CD4-positive, alpha-beta memory T cell (primary cell): Measurements from ENCODE around the gene SNX15. TPM values are rescaled to one million over a fixed set of nuclear protein-coding genes. Genes with fewer than 3 reads are reported as not detected.
A peak's percentile ranks its signal among the peaks of the same experiment; 100 is the strongest.

Experiments used
- CTCF ChIA-PET: fragments of 350-600 bp; sonication (Branson Sonifier 250); formaldehyde crosslinking; loops from one replicate; lab custom pipeline; 2021; ENCODE audit warnings: inconsistent platforms; ENCODE audit not compliant: partially characterized antibody; lab: Charles Lee
- POLR2A ChIA-PET: fragments of 350-600 bp; sonication (Branson Sonifier 250); formaldehyde crosslinking; loops from one replicate; lab custom pipeline; 2021; ENCODE audit not compliant: partially characterized antibody; lab: Charles Lee
- DNase-seq, 5 donors: peaks; one replicate each; pipeline versions ENCODE4 v3.0.0 to v3.0.0-alpha.2; 2020 to 2022; ENCODE audit warnings: mixed read lengths in 1 of 5
- H3K27ac ChIP-seq: one replicate; pipeline ENCODE4 v1.7.0; 2013; ENCODE audit warnings: low read depth, low read length
- H3K27me3 ChIP-seq: 2 replicates; pipeline ENCODE4 v1.7.0; 2013; ENCODE audit warnings: mild to moderate bottlenecking, low read length, moderate library complexity; ENCODE audit not compliant: insufficient read depth
- H3K36me3 ChIP-seq: 2 replicates; pipeline ENCODE4 v1.7.0; 2013; ENCODE audit warnings: mild to moderate bottlenecking, low read length, moderate library complexity; ENCODE audit not compliant: insufficient read depth
- H3K4me1 ChIP-seq: 2 replicates; pipeline ENCODE4 v1.7.0; 2013; ENCODE audit warnings: mild to moderate bottlenecking, low read length, moderate library complexity; ENCODE audit not compliant: insufficient read depth
- H3K4me3 ChIP-seq, 2 donors: one replicate each; pipeline ENCODE4 v1.7.0; 2013; ENCODE audit warnings: low read length in 2 of 2, mild to moderate bottlenecking in 1 of 2
- H3K9me3 ChIP-seq, 2 donors: one replicate each; pipeline ENCODE4 v1.7.0; 2013; ENCODE audit warnings: low read length in 2 of 2, control low read depth in 1 of 2; ENCODE audit not compliant: control insufficient read depth in 1 of 2
- H3K27ac Mint-ChIP-seq, 7 donors: one replicate each; pipeline ENCODE4 v1.8.0; 2020 to 2021; ENCODE audit warnings: mixed read lengths in 7 of 7, mild to moderate bottlenecking in 6 of 7, inconsistent platforms in 3 of 7, moderate library complexity in 3 of 7
- H3K27me3 Mint-ChIP-seq, 2 donors: one replicate each; pipeline ENCODE4 v1.8.0; 2020 to 2021; ENCODE audit warnings: mixed read lengths in 2 of 2
- H3K36me3 Mint-ChIP-seq, 2 donors: one replicate each; pipeline ENCODE4 v1.8.0; 2020 to 2021; ENCODE audit warnings: mixed read lengths in 2 of 2, inconsistent platforms in 1 of 2, mild to moderate bottlenecking in 1 of 2
- H3K4me1 Mint-ChIP-seq, 4 donors: one replicate each; pipeline ENCODE4 v1.8.0; 2020 to 2021; ENCODE audit warnings: mixed read lengths in 4 of 4, mild to moderate bottlenecking in 1 of 4
- H3K4me3 Mint-ChIP-seq, 8 donors: one replicate each; pipeline ENCODE4 v1.8.0; 2020 to 2021; ENCODE audit warnings: mixed read lengths in 8 of 8, mild to moderate bottlenecking in 7 of 8, moderate library complexity in 6 of 8, inconsistent platforms in 3 of 8
- H3K9me3 Mint-ChIP-seq, 8 donors: one replicate each; pipeline ENCODE4 v1.8.0; 2020 to 2021; ENCODE audit warnings: mixed read lengths in 8 of 8, mild to moderate bottlenecking in 5 of 8, inconsistent platforms in 3 of 8, moderate library complexity in 1 of 8
- intact Hi-C: fragments of 100-400 bp; cut with micrococcal nuclease; formaldehyde crosslinking; loops from one replicate; pipeline ENCODE4 v1.15.1; 2023
- microRNA-seq: library from miRNA; unstranded; fragments of <30 nt; microRNA quantifications from one replicate; pipeline ENCODE4 v1.2.0, GENCODE V29; 2021; ENCODE audit warnings: borderline replicate concordance, borderline number of aligned reads, borderline microRNAs expressed, mixed read lengths
- polyA plus RNA-seq, 2 donors: library from polyadenylated mRNA; unstranded; fragments of 300-500 nt; fragmentation: Illumina TruSeq; gene quantifications; one replicate each; pipeline ENCODE4 v1.2.3, GENCODE V29; 2021
- total RNA-seq, 2 experiments: library from RNA; stranded (reverse); gene quantifications; one replicate each; pipeline ENCODE4 v1.2.3, GENCODE V29; 2021

The SNX15 gene
- total and polyA plus RNA-seq, 4 experiments from 2014 or later: 19.8 to 26.7 (median 23.9) TPM

DNA sequence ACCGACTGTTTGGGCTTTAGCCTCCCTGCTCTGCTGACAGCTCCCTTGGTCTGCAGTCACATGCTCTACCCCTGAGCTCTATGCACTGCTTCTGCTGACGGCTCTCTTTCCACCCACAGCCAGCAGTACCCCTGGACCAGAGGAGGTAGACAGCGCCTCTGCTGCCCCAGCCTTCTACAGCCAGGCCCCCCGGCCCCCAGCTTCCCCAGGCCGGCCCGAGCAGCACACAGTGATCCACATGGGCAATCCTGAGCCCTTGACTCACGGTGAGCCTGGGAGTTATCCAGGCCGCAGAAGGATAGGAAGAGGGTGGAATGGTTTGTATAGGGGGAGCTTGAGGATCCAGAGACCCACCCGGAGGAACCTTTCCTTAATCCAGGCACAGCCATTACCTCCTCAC is 59.6 kb downstream of the SNX15 start:
- H3K9me3 ChIP-seq: no peaks in the 10 kb centered on the region
- no peak overlapping the region for H3K27ac Mint-ChIP-seq
- intact Hi-C loops: no loop called here

DNA sequence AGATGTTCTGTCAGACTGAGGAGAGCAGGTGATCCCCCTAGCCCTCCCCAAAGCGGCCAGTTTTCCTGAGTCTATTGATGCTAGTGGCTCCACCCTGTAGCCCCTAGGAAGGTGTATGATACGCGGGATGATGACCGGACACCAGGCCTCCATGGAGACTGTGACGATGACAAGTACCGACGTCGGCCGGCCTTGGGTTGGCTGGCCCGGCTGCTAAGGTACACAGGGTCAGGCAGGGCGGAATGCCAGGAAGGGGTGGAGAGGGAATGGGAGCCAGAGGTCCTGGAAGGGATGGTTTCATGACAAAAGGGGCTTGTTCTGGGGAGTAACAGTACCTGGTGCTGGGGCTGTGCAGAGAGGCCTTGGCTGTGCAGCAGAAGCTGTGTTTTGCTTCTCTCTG is 60.0 kb downstream of the SNX15 start:
- intact Hi-C loops: no loop called here
- no peak overlapping the region for H3K27ac ChIP-seq
- Mint-ChIP-seq H3K9me3 (peaks cover 0 to 4% (median 0%) of the 10 kb centered on the region in 8 donors), H3K27ac (no peak overlapping the region), H3K4me3 (no peak overlapping the region), H3K36me3 (peaks cover 28 to 29% of the 10 kb centered on the region in 2 donors), H3K4me1 (peaks cover 9 to 37% (median 25%) of the 10 kb centered on the region in 4 donors), H3K27me3 (no peaks in the 10 kb centered on the region)
- peaks cover 24% of the 10 kb centered on the region for H3K4me1 ChIP-seq
- ChIA-PET CTCF (interaction anchor here (1.5 kb wide), 1 partner anchor 13 kb away, joined by 4 read pairs; no protein-coding TSS in a partner anchor), POLR2A (interaction anchor here (1.0 to 3.0 kb wide), 4 partner anchors 10 to 35 kb away, joined by 3 to 17 read pairs (median 14); partner anchors contain the start of genes FAU, MRPL49, TM7SF2 and VPS51)
- H3K27me3 ChIP-seq: no peaks in the 10 kb centered on the region
- no peak overlapping the region for H3K4me3 ChIP-seq
- no peak for DNase-seq
- no peaks in the 10 kb centered on the region for H3K9me3 ChIP-seq
- H3K36me3 ChIP-seq: peaks cover 38% of the 10 kb centered on the region

More for the DNA sequence above, 59.6 kb downstream of the SNX15 start:
- H3K4me1 ChIP-seq: peaks cover 24% of the 10 kb centered on the region
- Mint-ChIP-seq H3K4me1 (peaks cover 9 to 37% (median 25%) of the 10 kb centered on the region in 4 donors), H3K9me3 (peaks cover 0 to 4% (median 0%) of the 10 kb centered on the region in 8 donors), H3K4me3 (peak overlapping the region in 1 of 8 donors; percentile 49), H3K27me3 (no peaks in the 10 kb centered on the region), H3K36me3 (peaks cover 28 to 29% of the 10 kb centered on the region in 2 donors)
- ChIA-PET POLR2A (interaction anchor here (1.0 to 3.0 kb wide), 5 partner anchors 10 to 35 kb away, joined by 3 to 17 read pairs (median 14); partner anchors contain the start of genes FAU, MRPL49, TM7SF2 and VPS51), CTCF (interaction anchor here (1.5 kb wide), 1 partner anchor 13 kb away, joined by 4 read pairs; no protein-coding TSS in a partner anchor)
- H3K27ac ChIP-seq: no peak overlapping the region
- H3K4me3 ChIP-seq: no peak overlapping the region
- peaks cover 38% of the 10 kb centered on the region for H3K36me3 ChIP-seq
- no peak for DNase-seq
- H3K27me3 ChIP-seq: no peaks in the 10 kb centered on the region

GRCh38 chr11:65087827-65088226 is 60.6 kb downstream of the SNX15 start:
- Histone ChIP-seq H3K4me3 (no peak overlapping the region), H3K9me3 (no peaks in the 10 kb centered on the region), H3K4me1 (peaks cover 24% of the 10 kb centered on the region), H3K27me3 (no peaks in the 10 kb centered on the region), H3K27ac (no peak overlapping the region), H3K36me3 (peaks cover 38% of the 10 kb centered on the region)
- DNase-seq: no peak
- POLR2A ChIA-PET: interaction anchor here (0.7 kb wide), 1 partner anchor 30 kb away, joined by 6 read pairs; the partner anchor contains the start of gene ZNHIT2
- H3K27ac Mint-ChIP-seq: no peak overlapping the region
- H3K27me3 Mint-ChIP-seq: no peaks in the 10 kb centered on the region
- CTCF ChIA-PET: no interaction called here
- intact Hi-C loops: no loop called here
- H3K4me3 Mint-ChIP-seq: no peak overlapping the region
- H3K36me3 Mint-ChIP-seq: peaks cover 28 to 29% of the 10 kb centered on the region in 2 donors
- H3K9me3 Mint-ChIP-seq: peaks cover 0 to 4% (median 0%) of the 10 kb centered on the region in 8 donors
- peaks cover 9 to 35% (median 23%) of the 10 kb centered on the region in 4 donors for H3K4me1 Mint-ChIP-seq

GRCh38 chr11:65089621-65090020 is 62.4 kb downstream of the SNX15 start:
- Mint-ChIP-seq H3K9me3 (no peaks in the 10 kb centered on the region), H3K27ac (peak overlapping the region in 1 of 7 donors; percentile 43), H3K4me3 (no peak overlapping the region), H3K4me1 (peaks cover 5 to 17% (median 10%) of the 10 kb centered on the region in 4 donors), H3K27me3 (no peaks in the 10 kb centered on the region), H3K36me3 (peaks cover 21 to 28% of the 10 kb centered on the region in 2 donors)
- DNase-seq: no peak
- Histone ChIP-seq H3K27me3 (no peaks in the 10 kb centered on the region), H3K4me1 (peaks cover 13% of the 10 kb centered on the region), H3K4me3 (no peak overlapping the region), H3K9me3 (no peaks in the 10 kb centered on the region), H3K36me3 (peaks cover 38% of the 10 kb centered on the region), H3K27ac (no peak overlapping the region)
- intact Hi-C loops: no loop called here
- ChIA-PET CTCF (interaction anchor here (0.6 to 1.3 kb wide), 3 partner anchors 10 to 24 kb away, joined by 3 to 5 read pairs (median 4); partner anchors contain the start of gene TM7SF2), POLR2A (interaction anchor here (17.5 kb wide), 1 partner anchor 25 kb away, joined by 320 read pairs; the partner anchor contains the start of genes FAU, MRPL49, TM7SF2 and ZNHIT2)

Small RNA genes lying within 50 kb of the gene (microRNA-seq; reads per million reads assigned to microRNA genes)
- gene MIR6879: not detected

Other genes with a start within 250 kb of the SNX15 start
- 100 to 1,000 TPM; 805 to 832 TPM for gene SF1, start 248.9 kb upstream of the SNX15 start, total RNA-seq
- gene SF1, start 248.9 kb upstream of the SNX15 start, polyA plus RNA-seq: 100 to 1,000 TPM in 1 of 2 donors, 10 to 100 TPM in 1; 48.3 to 158 TPM
- 100 to 1,000 TPM; 122 to 128 TPM for gene MAP4K2, start 224.2 kb upstream of the SNX15 start, total RNA-seq
- 10 to 100 TPM; 32.3 to 57.2 TPM for gene MAP4K2, start 224.2 kb upstream of the SNX15 start, polyA plus RNA-seq
- 10 to 100 TPM; 41.3 to 42.7 TPM for gene MEN1, start 216.9 kb upstream of the SNX15 start, total RNA-seq
- 10 to 100 TPM; 22.4 to 42.1 TPM for gene MEN1, start 216.9 kb upstream of the SNX15 start, polyA plus RNA-seq
- 1 to 10 TPM; 6.2 to 9.0 TPM for gene CDC42BPG, start 182.8 kb upstream of the SNX15 start, total RNA-seq
- under 1 TPM in 1 of 2 donors, not detected in 1; 0.62 TPM for gene CDC42BPG, start 182.8 kb upstream of the SNX15 start, polyA plus RNA-seq
- gene EHD1, start 148.8 kb upstream of the SNX15 start, total RNA-seq: 100 to 1,000 TPM; 268 to 279 TPM
- gene EHD1, start 148.8 kb upstream of the SNX15 start, polyA plus RNA-seq: 100 to 1,000 TPM; 125 to 200 TPM
- gene ATG2A, start 110.2 kb upstream of the SNX15 start, total RNA-seq: 10 to 100 TPM; 45.7 to 47.3 TPM
- 1 to 10 TPM; 4.1 to 6.3 TPM for gene ATG2A, start 110.2 kb upstream of the SNX15 start, polyA plus RNA-seq
- 10 to 100 TPM; 14.0 to 15.8 TPM for gene PPP2R5B, start 102.8 kb upstream of the SNX15 start, total RNA-seq
- 1 to 10 TPM; 5.6 to 8.8 TPM for gene PPP2R5B, start 102.8 kb upstream of the SNX15 start, polyA plus RNA-seq
- gene GPHA2, start 91.5 kb upstream of the SNX15 start, total RNA-seq: under 1 TPM in 1 of 2 experiments, not detected in 1; 0.47 TPM
- gene GPHA2, start 91.5 kb upstream of the SNX15 start, polyA plus RNA-seq: not detected
- gene MAJIN, start 55.3 kb upstream of the SNX15 start, total RNA-seq: under 1 TPM; 0.44 to 0.91 TPM
- not detected for gene MAJIN, start 55.3 kb upstream of the SNX15 start, polyA plus RNA-seq
- under 1 TPM in 1 of 2 experiments, not detected in 1; 0.17 TPM for gene BATF2, start 30.5 kb upstream of the SNX15 start, total RNA-seq
- gene BATF2, start 30.5 kb upstream of the SNX15 start, polyA plus RNA-seq: not detected
- 10 to 100 TPM; 30.6 to 32.3 TPM for gene ARL2, start 13.3 kb upstream of the SNX15 start, total RNA-seq
- gene ARL2, start 13.3 kb upstream of the SNX15 start, polyA plus RNA-seq: 100 to 1,000 TPM in 1 of 2 donors, 10 to 100 TPM in 1; 83.5 to 114 TPM
- 10 to 100 TPM in 1 of 2 experiments, 1 to 10 TPM in 1; 9.4 to 10.5 TPM for gene SAC3D1, start 13.8 kb downstream of the SNX15 start, total RNA-seq
- gene SAC3D1, start 13.8 kb downstream of the SNX15 start, polyA plus RNA-seq: 10 to 100 TPM in 1 of 2 donors, 1 to 10 TPM in 1; 6.8 to 10.6 TPM
- gene NAALADL1, start 31.1 kb downstream of the SNX15 start, total RNA-seq: 10 to 100 TPM; 22.4 to 23.4 TPM
- gene NAALADL1, start 31.1 kb downstream of the SNX15 start, polyA plus RNA-seq: 10 to 100 TPM; 16.6 to 27.0 TPM
- gene CDCA5, start 56.6 kb downstream of the SNX15 start, total RNA-seq: under 1 TPM; 0.41 to 0.64 TPM
- under 1 TPM in 1 of 2 donors, not detected in 1; 0.41 TPM for gene CDCA5, start 56.6 kb downstream of the SNX15 start, polyA plus RNA-seq
- 10 to 100 TPM; 48.6 to 51.9 TPM for gene ZFPL1, start 56.8 kb downstream of the SNX15 start, total RNA-seq
- 10 to 100 TPM; 28.7 to 31.0 TPM for gene ZFPL1, start 56.8 kb downstream of the SNX15 start, polyA plus RNA-seq
- 100 to 1,000 TPM; 221 to 226 TPM for gene VPS51, start 68.8 kb downstream of the SNX15 start, total RNA-seq
- 100 to 1,000 TPM in 1 of 2 donors, 10 to 100 TPM in 1; 87.0 to 113 TPM for gene VPS51, start 68.8 kb downstream of the SNX15 start, polyA plus RNA-seq
- gene TM7SF2, start 84.4 kb downstream of the SNX15 start, total RNA-seq: 10 to 100 TPM; 22.4 to 27.2 TPM
- 10 to 100 TPM in 1 of 2 donors, 1 to 10 TPM in 1; 9.1 to 12.1 TPM for gene TM7SF2, start 84.4 kb downstream of the SNX15 start, polyA plus RNA-seq
- gene ZNHIT2, start 90.3 kb downstream of the SNX15 start, total RNA-seq: 10 to 100 TPM; 15.9 to 16.5 TPM
- gene ZNHIT2, start 90.3 kb downstream of the SNX15 start, polyA plus RNA-seq: 10 to 100 TPM; 13.1 to 22.5 TPM
- 1,000 to 10,000 TPM; 1,571 to 1,690 TPM for gene FAU, start 94.7 kb downstream of the SNX15 start, total RNA-seq
- 1,000 to 10,000 TPM in 1 of 2 donors, 100 to 1,000 TPM in 1; 913 to 1,018 TPM for gene FAU, start 94.7 kb downstream of the SNX15 start, polyA plus RNA-seq
- 10 to 100 TPM; 59.6 to 60.6 TPM for gene MRPL49, start 94.9 kb downstream of the SNX15 start, total RNA-seq
- gene MRPL49, start 94.9 kb downstream of the SNX15 start, polyA plus RNA-seq: 100 to 1,000 TPM in 1 of 2 donors, 10 to 100 TPM in 1; 81.1 to 118 TPM
- gene SYVN1, start 107.1 kb downstream of the SNX15 start, total RNA-seq: 10 to 100 TPM; 74.0 to 76.5 TPM
- 10 to 100 TPM in 1 of 2 donors, 1 to 10 TPM in 1; 2.8 to 17.0 TPM for gene SYVN1, start 107.1 kb downstream of the SNX15 start, polyA plus RNA-seq
- gene SPDYC, start 142.8 kb downstream of the SNX15 start, total RNA-seq: not detected
- not detected for gene SPDYC, start 142.8 kb downstream of the SNX15 start, polyA plus RNA-seq
- 100 to 1,000 TPM; 135 to 141 TPM for gene CAPN1, start 154.5 kb downstream of the SNX15 start, total RNA-seq
- gene CAPN1, start 154.5 kb downstream of the SNX15 start, polyA plus RNA-seq: 100 to 1,000 TPM; 115 to 127 TPM
- gene POLA2, start 234.5 kb downstream of the SNX15 start, total RNA-seq: 10 to 100 TPM; 26.4 to 27.3 TPM
- gene POLA2, start 234.5 kb downstream of the SNX15 start, polyA plus RNA-seq: 10 to 100 TPM in 1 of 2 donors, 1 to 10 TPM in 1; 7.8 to 13.7 TPM